Activated CD8-positive, alpha-beta T cell treated with anti-CD3 and anti-CD28 coated beads for 36 hours (primary cell): ENCODE measurements around the gene SZRD1. TPM values are rescaled to one million over a fixed set of nuclear protein-coding genes. Genes with fewer than 3 reads are reported as not detected.

ENCODE experiments used
- ATAC-seq: fragments of 200-7000 bp; cut with Tn5 transposase; one replicate; pipeline ENCODE4 v1.10.0; 2021; ENCODE audit warnings: mild to moderate bottlenecking, moderate library complexity
- CTCF ChIA-PET: fragments of 350-600 bp; sonication (Branson Sonifier 250); formaldehyde crosslinking; loops from one replicate; lab custom pipeline; 2021; ENCODE audit warnings: antibody characterized with exemption; lab: Charles Lee
- POLR2A ChIA-PET: fragments of 350-600 bp; sonication (Branson Sonifier 250); formaldehyde crosslinking; loops from one replicate; lab custom pipeline; 2021; ENCODE audit warnings: antibody characterized with exemption; lab: Charles Lee
- DNase-seq: peaks from one replicate; pipeline ENCODE4 v3.0.0-alpha.2; 2020
- H3K27ac Mint-ChIP-seq: one replicate; pipeline ENCODE4 v1.8.0; 2021; ENCODE audit warnings: mild to moderate bottlenecking, mixed read lengths
- H3K27me3 Mint-ChIP-seq: one replicate; pipeline ENCODE4 v1.8.0; 2021; ENCODE audit warnings: mixed read lengths
- H3K36me3 Mint-ChIP-seq: one replicate; pipeline ENCODE4 v1.8.0; 2021; ENCODE audit warnings: low read depth, mixed read lengths
- H3K4me1 Mint-ChIP-seq: one replicate; pipeline ENCODE4 v1.8.0; 2021; ENCODE audit warnings: low read depth, mixed read lengths
- H3K4me3 Mint-ChIP-seq: one replicate; pipeline ENCODE4 v1.8.0; 2021; ENCODE audit warnings: mild to moderate bottlenecking, moderate library complexity, mixed read lengths
- H3K9me3 Mint-ChIP-seq: one replicate; pipeline ENCODE4 v1.8.0; 2021; ENCODE audit warnings: mixed read lengths
- intact Hi-C: fragments of 100-400 bp; cut with micrococcal nuclease; formaldehyde crosslinking; loops from one replicate; pipeline ENCODE4 v1.10.0; 2022
- total RNA-seq, 2 experiments: library from RNA; stranded (reverse); gene quantifications; one replicate each; pipeline ENCODE4 v1.2.3, GENCODE V29; 2021
- TF ChIP-seq, protein P1 (sequence below): fragments of 200-600 bp; IDR thresholded peaks from one replicate; pipeline ENCODE4 v1.8.0; 2022; ENCODE audit warnings: antibody characterized with exemption, mild to moderate bottlenecking

SZRD1 gene
- total RNA-seq, 2 experiments from 2014 or later = 175 to 177 TPM

GRCh38 chr1:16348414-16349182, 18.4 kb upstream of the SZRD1 start:
- no peaks in the 10 kb centered on the region for H3K27me3 Mint-ChIP-seq
- ATAC-seq (no peak), DNase-seq (no peak)
- peaks cover 35% of the 10 kb centered on the region for H3K4me1 Mint-ChIP-seq
- intact Hi-C loops = no loop called here
- H3K36me3 Mint-ChIP-seq = peaks cover 3% of the 10 kb centered on the region
- no peak overlapping the region for H3K27ac Mint-ChIP-seq
- ChIA-PET POLR2A (no interaction called here), CTCF (interaction anchor here (1.1 kb wide), 1 partner anchor 15 kb away, joined by 3 read pairs; no protein-coding TSS in a partner anchor)
- no peaks in the 10 kb centered on the region for H3K9me3 Mint-ChIP-seq
- H3K4me3 Mint-ChIP-seq = no peak overlapping the region
- TF ChIP-seq, protein P1, sequence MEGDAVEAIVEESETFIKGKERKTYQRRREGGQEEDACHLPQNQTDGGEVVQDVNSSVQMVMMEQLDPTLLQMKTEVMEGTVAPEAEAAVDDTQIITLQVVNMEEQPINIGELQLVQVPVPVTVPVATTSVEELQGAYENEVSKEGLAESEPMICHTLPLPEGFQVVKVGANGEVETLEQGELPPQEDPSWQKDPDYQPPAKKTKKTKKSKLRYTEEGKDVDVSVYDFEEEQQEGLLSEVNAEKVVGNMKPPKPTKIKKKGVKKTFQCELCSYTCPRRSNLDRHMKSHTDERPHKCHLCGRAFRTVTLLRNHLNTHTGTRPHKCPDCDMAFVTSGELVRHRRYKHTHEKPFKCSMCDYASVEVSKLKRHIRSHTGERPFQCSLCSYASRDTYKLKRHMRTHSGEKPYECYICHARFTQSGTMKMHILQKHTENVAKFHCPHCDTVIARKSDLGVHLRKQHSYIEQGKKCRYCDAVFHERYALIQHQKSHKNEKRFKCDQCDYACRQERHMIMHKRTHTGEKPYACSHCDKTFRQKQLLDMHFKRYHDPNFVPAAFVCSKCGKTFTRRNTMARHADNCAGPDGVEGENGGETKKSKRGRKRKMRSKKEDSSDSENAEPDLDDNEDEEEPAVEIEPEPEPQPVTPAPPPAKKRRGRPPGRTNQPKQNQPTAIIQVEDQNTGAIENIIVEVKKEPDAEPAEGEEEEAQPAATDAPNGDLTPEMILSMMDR = no peak

- ATAC-seq = no peak
- H3K27ac Mint-ChIP-seq = no peak overlapping the region
- POLR2A ChIA-PET = interaction anchor here (0.6 to 0.8 kb wide), 3 partner anchors 15 to 91 kb away, joined by 3 to 4 read pairs (median 3); partner anchors contain the start of gene NECAP2
These were observed 17.1 kb upstream of the SZRD1 start for GRCh38 chr1:16349847-16350406.

DNA sequence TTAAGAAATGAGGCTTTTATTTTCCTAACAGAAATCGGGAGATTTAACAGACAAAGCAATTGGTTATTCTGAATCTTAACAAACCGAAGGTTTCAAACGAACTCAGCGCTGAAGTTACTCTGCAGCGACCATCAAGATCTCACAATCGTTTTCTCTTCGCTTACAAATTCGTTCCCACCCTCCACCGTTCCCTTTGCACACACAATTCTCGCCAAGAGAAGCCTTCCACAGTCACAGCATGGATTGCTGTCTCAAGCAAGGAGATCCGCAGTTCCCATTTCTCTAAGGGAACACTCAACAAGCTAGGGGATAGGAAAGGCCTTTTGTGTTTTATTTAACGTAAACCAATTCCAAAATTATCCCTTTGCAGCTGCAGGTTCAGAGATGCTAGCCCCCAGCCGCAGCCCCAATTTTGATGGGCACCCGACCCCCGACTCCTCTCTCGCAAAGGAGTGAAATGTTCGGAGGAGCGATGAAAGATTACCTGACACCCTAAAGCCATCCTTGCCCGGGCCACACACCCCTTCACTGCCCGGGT, 15.5 kb upstream of the SZRD1 start:
- TF ChIP-seq, protein P1 = no peak
- H3K27me3 Mint-ChIP-seq = no peaks in the 10 kb centered on the region
- H3K4me1 Mint-ChIP-seq = peaks cover 30% of the 10 kb centered on the region
- no peak for DNase-seq
- H3K4me3 Mint-ChIP-seq = peak overlapping the region; percentile 84
- ATAC-seq = no peak
- ChIA-PET CTCF (interaction anchor here (1.2 to 5.1 kb wide), 7 partner anchors 12 to 107 kb away, joined by 3 to 53 read pairs (median 6); partner anchors contain the start of genes NECAP2 and SZRD1), POLR2A (interaction anchor here (0.5 to 2.3 kb wide), 5 partner anchors 12 to 89 kb away, joined by 3 to 12 read pairs (median 4); partner anchors contain the start of gene NECAP2)
- peak overlapping the region; percentile 96 for H3K27ac Mint-ChIP-seq
- peaks cover 3% of the 10 kb centered on the region for H3K36me3 Mint-ChIP-seq
- intact Hi-C loops = no loop called here
- H3K9me3 Mint-ChIP-seq = no peaks in the 10 kb centered on the region

More at GRCh38 chr1:16349847-16350406, 17.1 kb upstream of the SZRD1 start:
- Mint-ChIP-seq H3K4me1 (peaks cover 35% of the 10 kb centered on the region), H3K9me3 (no peaks in the 10 kb centered on the region), H3K27me3 (no peaks in the 10 kb centered on the region), H3K36me3 (peaks cover 3% of the 10 kb centered on the region), H3K4me3 (peak overlapping the region; percentile 2)
- CTCF ChIA-PET = interaction anchor here (0.6 to 1.5 kb wide), 3 partner anchors 12 to 85 kb away, joined by 3 to 12 read pairs (median 3); no protein-coding TSS in a partner anchor
- no peak for DNase-seq
- TF ChIP-seq, protein P1 = no peak
- intact Hi-C loops = no loop called here

DNA sequence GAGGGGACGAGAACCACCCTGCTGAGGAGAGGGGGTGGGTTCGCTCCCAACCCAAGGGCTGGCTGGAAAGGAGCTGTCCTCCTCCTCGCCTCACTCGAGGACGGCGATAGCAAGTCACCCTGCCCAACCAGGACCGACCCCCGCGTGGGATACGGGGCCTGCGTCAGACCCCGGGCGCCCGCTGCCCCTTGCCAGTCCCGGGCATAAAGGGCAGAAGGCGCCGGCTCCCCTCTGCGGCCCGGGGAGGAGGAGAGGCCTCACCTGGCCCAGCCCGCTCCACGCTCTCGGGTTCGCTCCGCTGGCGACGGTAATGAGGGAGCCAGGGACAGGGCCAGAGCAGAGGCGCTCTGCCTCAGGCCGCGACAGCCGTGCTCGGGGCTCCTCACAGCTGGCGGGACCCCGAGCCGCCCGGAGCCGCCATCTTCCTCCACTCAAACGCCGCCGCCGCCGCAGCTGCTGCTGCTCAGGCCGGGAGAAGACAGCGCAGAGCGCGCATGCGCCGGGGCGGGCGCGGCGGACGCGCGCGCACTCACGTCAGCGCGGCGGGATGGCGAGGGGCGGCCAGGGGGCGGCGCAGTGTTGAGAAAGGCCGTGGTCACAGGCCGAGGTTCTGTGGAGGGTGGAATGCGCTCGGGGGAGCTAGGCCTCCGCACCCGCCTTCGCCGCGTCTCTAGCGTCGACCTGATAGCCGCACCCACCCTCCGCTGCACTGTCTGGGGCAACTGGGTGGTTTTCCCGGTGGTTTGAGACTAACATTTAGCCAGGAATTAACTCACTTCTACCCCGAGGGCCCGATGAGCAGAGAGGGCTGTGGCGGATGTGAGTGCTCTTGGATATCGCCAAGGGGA, 14.8 kb upstream of the SZRD1 start, which contains the start of gene FBXO42:
FBXO42 (minus strand) TSS at position 487 of the 848 bp plus-strand sequence. CDS start 37,062 bp downstream, outside the sequence.
- ATAC-seq (peak; percentile 92), DNase-seq (peak; percentile 92)
- Mint-ChIP-seq H3K36me3 (peaks cover 3% of the 10 kb centered on the region), H3K4me1 (peaks cover 30% of the 10 kb centered on the region), H3K27me3 (no peaks in the 10 kb centered on the region), H3K4me3 (peak within 1 kb of the TSS; percentile 84), H3K27ac (peak within 1 kb of the TSS; percentile 96), H3K9me3 (no peaks in the 10 kb centered on the region)
- intact Hi-C loops = no loop called here
- TF ChIP-seq, protein P1 = peak; percentile 40
- ChIA-PET CTCF (interaction anchor here (1.0 to 5.1 kb wide), 8 partner anchors 11 to 108 kb away, joined by 3 to 53 read pairs (median 6); partner anchors contain the start of genes NECAP2 and SZRD1), POLR2A (interaction anchor here (0.5 to 2.3 kb wide), 7 partner anchors 11 to 145 kb away, joined by 3 to 12 read pairs (median 4); partner anchors contain the start of gene NECAP2)
